ENCODE measurements around the gene TP73. TPM values are rescaled to one million over a fixed set of nuclear protein-coding genes. Genes with fewer than 3 reads are reported as not detected.

Gene TP73
- total and polyA plus RNA-seq, 2 experiments from 2014 or later = not detected

GRCh38 chr1:3676581-3677470, 24.5 kb downstream of the TP73 start:
- H3K79me2 ChIP-seq (ENCODE audit: insufficient read depth) = no peaks in the 10 kb centered on the region
- 73 to 74% methylated on average over 19 to 22 of the region's 22 CpGs for WGBS, 2 experiments (ENCODE audit: low coverage in 1 of 2, low lambda C conversion rate in 2 of 2, missing lambda C conversion rate in 2 of 2)

GRCh38 chr1:3677484-3677883, 25.2 kb downstream of the TP73 start:
- Histone ChIP-seq H3K9ac (no peak overlapping the region), H3K27ac (no peak overlapping the region), H3K9me2 (ENCODE audit: insufficient read depth) (no peaks in the 10 kb centered on the region), H3K4me2 (ENCODE audit: unreplicated experiment) (no peak overlapping the region), H3F3A (ENCODE audit: insufficient read depth) (no peaks in the 10 kb centered on the region), H3K36me3 (ENCODE audit: low read depth) (no peaks in the 10 kb centered on the region), H3K27me3 (replicated peaks; ENCODE audit: insufficient read depth) (peaks cover 9% of the 10 kb centered on the region; the same call in 1 of the 2 replicates), H4K20me1 (ENCODE audit: insufficient read depth) (no peaks in the 10 kb centered on the region), H3K79me2 (ENCODE audit: insufficient read depth) (no peaks in the 10 kb centered on the region), H3K4me1 (ENCODE audit: insufficient read depth) (no peaks in the 10 kb centered on the region), H3K9me3 (ENCODE audit: low read depth) (no peaks in the 10 kb centered on the region), H2AFZ (no peak overlapping the region), H3K4me3 (no peak overlapping the region)
- 48 to 50% methylated on average over 5 of the region's 5 CpGs for WGBS, 2 experiments (ENCODE audit: low coverage in 1 of 2, low lambda C conversion rate in 2 of 2, missing lambda C conversion rate in 2 of 2)
- in situ Hi-C loops (cut with MboI) = no loop called here
- DNase-seq = no peak
- no peak for TF ChIP-seq EZH2 (IDR thresholded peaks at IDR 0.05; ENCODE audit: insufficient read depth, poor library complexity, severe bottlenecking)
- no peak for TF ChIP-seq EZH2phosphoT487 (IDR thresholded peaks at IDR 0.05; ENCODE audit: insufficient read depth, low read depth)

More at GRCh38 chr1:3676581-3677470, 24.5 kb downstream of the TP73 start:
- in situ Hi-C loops (cut with MboI) = no loop called here
- no peak for TF ChIP-seq EZH2phosphoT487 (IDR thresholded peaks at IDR 0.05; ENCODE audit: insufficient read depth, low read depth)
- no peak for TF ChIP-seq EZH2 (IDR thresholded peaks at IDR 0.05; ENCODE audit: insufficient read depth, poor library complexity, severe bottlenecking)
- H3K9me3 ChIP-seq (ENCODE audit: low read depth) = no peaks in the 10 kb centered on the region
- no peaks in the 10 kb centered on the region for H3K36me3 ChIP-seq (ENCODE audit: low read depth)
- no peak overlapping the region for H3K27ac ChIP-seq
- H3F3A ChIP-seq (ENCODE audit: insufficient read depth) = no peaks in the 10 kb centered on the region
- no peaks in the 10 kb centered on the region for H3K4me1 ChIP-seq (ENCODE audit: insufficient read depth)
- peaks cover 9% of the 10 kb centered on the region; the same call in 1 of the 2 replicates for H3K27me3 ChIP-seq (replicated peaks; ENCODE audit: insufficient read depth)
- DNase-seq = no peak
- no peak overlapping the region for H3K4me3 ChIP-seq
- H3K9me2 ChIP-seq (ENCODE audit: insufficient read depth) = no peaks in the 10 kb centered on the region
- H3K4me2 ChIP-seq (ENCODE audit: unreplicated experiment) = no peak overlapping the region
- H2AFZ ChIP-seq = no peak overlapping the region
- H3K9ac ChIP-seq = no peak overlapping the region
- no peaks in the 10 kb centered on the region for H4K20me1 ChIP-seq (ENCODE audit: insufficient read depth)

- no peaks in the 10 kb centered on the region for H3F3A ChIP-seq (ENCODE audit: insufficient read depth)
- TF ChIP-seq EZH2phosphoT487 (IDR thresholded peaks at IDR 0.05; ENCODE audit: insufficient read depth, low read depth) = no peak
- TF ChIP-seq EZH2 (IDR thresholded peaks at IDR 0.05; ENCODE audit: insufficient read depth, poor library complexity, severe bottlenecking) = no peak
- no peaks in the 10 kb centered on the region for H3K4me1 ChIP-seq (ENCODE audit: insufficient read depth)
- no peak overlapping the region for H3K9ac ChIP-seq
- 46 to 49% methylated on average over 18 to 19 of the region's 21 CpGs for WGBS, 2 experiments (ENCODE audit: low coverage in 1 of 2, low lambda C conversion rate in 2 of 2, missing lambda C conversion rate in 2 of 2)
- no peaks in the 10 kb centered on the region for H3K79me2 ChIP-seq (ENCODE audit: insufficient read depth)
- H3K27me3 ChIP-seq (replicated peaks; ENCODE audit: insufficient read depth) = peaks cover 9% of the 10 kb centered on the region; the same call in 1 of the 2 replicates
- in situ Hi-C loops (cut with MboI) = no loop called here
- H3K36me3 ChIP-seq (ENCODE audit: low read depth) = no peaks in the 10 kb centered on the region
- H2AFZ ChIP-seq = no peak overlapping the region
- no peak overlapping the region for H3K4me3 ChIP-seq
- no peaks in the 10 kb centered on the region for H4K20me1 ChIP-seq (ENCODE audit: insufficient read depth)
- no peak overlapping the region for H3K4me2 ChIP-seq (ENCODE audit: unreplicated experiment)
- DNase-seq = no peak
- H3K9me3 ChIP-seq (ENCODE audit: low read depth) = no peaks in the 10 kb centered on the region
- no peaks in the 10 kb centered on the region for H3K9me2 ChIP-seq (ENCODE audit: insufficient read depth)
- no peak overlapping the region for H3K27ac ChIP-seq
Measured at GRCh38 chr1:3678361-3679097, 26.2 kb downstream of the TP73 start.

- Histone ChIP-seq H3K4me1 (ENCODE audit: insufficient read depth) (no peaks in the 10 kb centered on the region), H3K79me2 (ENCODE audit: insufficient read depth) (no peaks in the 10 kb centered on the region), H3K27ac (no peak overlapping the region), H3K27me3 (replicated peaks; ENCODE audit: insufficient read depth) (peaks cover 9% of the 10 kb centered on the region; the same call in 1 of the 2 replicates), H4K20me1 (ENCODE audit: insufficient read depth) (no peaks in the 10 kb centered on the region), H3K9me3 (ENCODE audit: low read depth) (no peaks in the 10 kb centered on the region), H3K9me2 (ENCODE audit: insufficient read depth) (no peaks in the 10 kb centered on the region), H3K9ac (no peak overlapping the region), H2AFZ (no peak overlapping the region), H3K4me2 (ENCODE audit: unreplicated experiment) (no peak overlapping the region), H3K4me3 (no peak overlapping the region), H3F3A (ENCODE audit: insufficient read depth) (no peaks in the 10 kb centered on the region), H3K36me3 (ENCODE audit: low read depth) (no peaks in the 10 kb centered on the region)
- in situ Hi-C loops (cut with MboI) = no loop called here
- 81 to 90% methylated on average over 10 to 18 of the region's 18 CpGs for WGBS, 2 experiments (ENCODE audit: low coverage in 1 of 2, low lambda C conversion rate in 2 of 2, missing lambda C conversion rate in 2 of 2)
- no peak for DNase-seq
- no peak for TF ChIP-seq EZH2phosphoT487 (IDR thresholded peaks at IDR 0.05; ENCODE audit: insufficient read depth, low read depth)
- TF ChIP-seq EZH2 (IDR thresholded peaks at IDR 0.05; ENCODE audit: insufficient read depth, poor library complexity, severe bottlenecking) = no peak
Measured at GRCh38 chr1:3679098-3679555, 26.8 kb downstream of the TP73 start.

Measured in GM23248 (cell line).